Body of pancreas (tissue), 4 donors: ENCODE results near the gene ZWILCH.

Source experiments
- CTCF ChIP-seq, 7 experiments: fragments of 450-650 bp in 4 of 7; fragments of 200-600 bp in 3 of 7; sonication (generic) in 3 of 7; IDR thresholded peaks; one replicate each; pipeline ENCODE4 v1.5.1; 2016 to 2019; ENCODE audit warnings: antibody characterized with exemption in 7 of 7
- POLR2A ChIP-seq, 3 donors: fragments of 450-650 bp; IDR thresholded peaks; one replicate each; pipeline ENCODE4 v1.6.1; 2016; ENCODE audit warnings: antibody characterized with exemption in 3 of 3, mild to moderate bottlenecking in 2 of 3

- TF ChIP-seq CTCF (IDR thresholded peaks at IDR 0.05): no peak
- TF ChIP-seq POLR2A (IDR thresholded peaks at IDR 0.05): no peak
Measured at GRCh38 chr15:66524838-66525237, 19.7 kb downstream of the ZWILCH start.
